ENCODE data around the gene BACE2. TPM values are rescaled to one million over a fixed set of nuclear protein-coding genes. Genes with fewer than 3 reads are reported as not detected.

BACE2 gene
- total and polyA plus RNA-seq, 12 donors = 4.5 to 36.5 (median 15.1) TPM

- WGBS, 2 donors = 92 to 95% methylated on average over 8 of the region's 8 CpGs
- no peak overlapping the region for H3K4me3 ChIP-seq
- H3K9me3 ChIP-seq = no peaks in the 10 kb centered on the region
- peaks cover 0 to 14% (median 0%) of the 10 kb centered on the region in 9 donors for H3K4me1 ChIP-seq
- no peak for TF ChIP-seq CTCF (IDR thresholded peaks at IDR 0.05)
- intact Hi-C loops (cut with DNase I) = no loop called here
- no peak for ATAC-seq
- H3K27ac ChIP-seq = no peak overlapping the region
- H3K27me3 ChIP-seq = no peaks in the 10 kb centered on the region
- DNase-seq = no peak
- peaks cover 0 to 5% (median 0%) of the 10 kb centered on the region in 9 donors for H3K36me3 ChIP-seq
These were observed 52.3 kb downstream of the BACE2 start for GRCh38 chr21:41220208-41220733.

- peaks cover 0 to 7% (median 0%) of the 10 kb centered on the region in 9 donors for H3K4me1 ChIP-seq
- intact Hi-C loops (cut with DNase I) = no loop called here
- H3K9me3 ChIP-seq = no peaks in the 10 kb centered on the region
- H3K36me3 ChIP-seq = peaks cover 0 to 20% (median 8%) of the 10 kb centered on the region in 9 donors
- H3K27me3 ChIP-seq = no peaks in the 10 kb centered on the region
- H3K27ac ChIP-seq = no peak overlapping the region
- no peak for TF ChIP-seq CTCF (IDR thresholded peaks at IDR 0.05)
- no peak overlapping the region for H3K4me3 ChIP-seq
- 86 to 91% methylated on average over 19 of the region's 19 CpGs for WGBS, 2 donors
- DNase-seq (no peak), ATAC-seq (peak in 5 of 8 donors; percentile 11 to 38 (median 13))
These were observed 54.5 kb downstream of the BACE2 start for GRCh38 chr21:41222247-41223068.

GRCh38 chr21:41226853-41227252 is 58.9 kb downstream of the BACE2 start:
- Histone ChIP-seq H3K36me3 (peaks cover 0 to 57% (median 8%) of the 10 kb centered on the region in 9 donors), H3K4me1 (peaks cover 0 to 7% (median 0%) of the 10 kb centered on the region in 9 donors), H3K27ac (no peak overlapping the region), H3K27me3 (no peaks in the 10 kb centered on the region), H3K9me3 (no peaks in the 10 kb centered on the region), H3K4me3 (no peak overlapping the region)
- ATAC-seq (no peak), DNase-seq (no peak)
- 95 to 97% methylated on average over 8 of the region's 8 CpGs for WGBS, 2 donors
- intact Hi-C loops (cut with DNase I) = no loop called here
- TF ChIP-seq CTCF (IDR thresholded peaks at IDR 0.05) = no peak

GRCh38 chr21:41227357-41228005 is 59.5 kb downstream of the BACE2 start:
- 93 to 96% methylated on average over 9 of the region's 9 CpGs for WGBS, 2 donors
- peak in 1 of 8 donors; percentile 62 for ATAC-seq
- no peaks in the 10 kb centered on the region for H3K9me3 ChIP-seq
- H3K36me3 ChIP-seq = peaks cover 0 to 63% (median 8%) of the 10 kb centered on the region in 9 donors
- no peak for TF ChIP-seq CTCF (IDR thresholded peaks at IDR 0.05)
- peaks cover 0 to 7% (median 0%) of the 10 kb centered on the region in 9 donors for H3K4me1 ChIP-seq
- no peaks in the 10 kb centered on the region for H3K27me3 ChIP-seq
- H3K4me3 ChIP-seq = no peak overlapping the region
- intact Hi-C loops (cut with DNase I) = no loop called here
- H3K27ac ChIP-seq = no peak overlapping the region
- DNase-seq = no peak

Measured in heart right ventricle (tissue), 16 donors.